ENCODE results near the gene CCDC57. TPM values are rescaled to one million over a fixed set of nuclear protein-coding genes. Genes with fewer than 3 reads are reported as not detected.

The CCDC57 gene
- total and polyA plus RNA-seq, 9 of the 15 experiments (the other 6 are each of a cell fraction or from before 2014, with no cell fraction given): 0.83 to 36.2 (median 13.6) TPM

GRCh38 chr17:82080789-82081464, 131.7 kb downstream of the CCDC57 start:
- 96% methylated on average over 18 of the region's 44 CpGs for WGBS (ENCODE audit: insufficient coverage, low coverage, missing lambda C conversion rate)
- POLR2A ChIA-PET: interaction anchor here (0.7 to 2.3 kb wide), 7 partner anchors 9 to 390 kb away, joined by 3 to 11 read pairs (median 6); partner anchors contain the start of gene FASN
- H2AFZ ChIP-seq (ENCODE audit: low read depth, low read length): no peak overlapping the region
- peaks cover 82% of the 10 kb centered on the region; the same call in 2 of the 3 replicates for H3K36me3 ChIP-seq (ENCODE audit: control insufficient read depth, insufficient read depth, low read length)
- no peak overlapping the region; a peak in 1 of 4 replicates for H3K9ac ChIP-seq (ENCODE audit: insufficient read depth in 1 of 2, low read depth in 2 of 2, low read length in 2 of 2)
- H3K9me3 ChIP-seq (replicated peaks; ENCODE audit: control insufficient read depth, insufficient read depth, low read depth, low read length): no peaks in the 10 kb centered on the region
- DNase-seq (ENCODE audit: extremely low read depth in 1 of 4, low spot score in 3 of 4) (no peak), ATAC-seq (no peak), FAIRE-seq (no peak)
- H3K4me2 ChIP-seq (ENCODE audit: insufficient read depth, low read length): no peak overlapping the region
- peaks cover 0 to 85% of the 10 kb centered on the region in 2 experiments; a peak in 2 of 5 replicates for H3K4me1 ChIP-seq (replicated peaks in 1 of 2; ENCODE audit: control insufficient read depth in 2 of 2, insufficient read depth in 2 of 2, low read length in 2 of 2)
- in situ Hi-C loops (cut with MboI) (no loop called here), intact Hi-C loops (cut with micrococcal nuclease) (no loop called here)
- H3K79me2 ChIP-seq (ENCODE audit: control insufficient read depth, insufficient read depth, low read length): no peaks in the 10 kb centered on the region; the same call in 2 of the 3 replicates
- H3K4me3 ChIP-seq: no peak overlapping the region
- H3K27me3 ChIP-seq (ENCODE audit: control insufficient read depth in 2 of 2, insufficient read depth in 2 of 2, low read length in 2 of 2): no peaks in the 10 kb centered on the region
- BruUV-seq (replicated peaks): no TSS peak
- H3K27ac ChIP-seq (ENCODE audit: extremely low read depth, low read depth, low read length): no peak overlapping the region
- CTCF ChIA-PET (ENCODE audit: low intra/inter-chr PET ratio): no interaction called here
- H4K20me1 ChIP-seq (replicated peaks; ENCODE audit: control insufficient read depth, insufficient read depth, low read length): peaks cover 31% of the 10 kb centered on the region
- peaks cover 3% of the 10 kb centered on the region for H3K9me1 ChIP-seq (ENCODE audit: control insufficient read depth, insufficient read depth, low read length)
- TF ChIP-seq FIP1L1 (IDR thresholded peaks at IDR 0.05; ENCODE audit: low read depth, low read length, poor library complexity, severe bottlenecking) (peak; percentile 16), RBFOX2 (IDR thresholded peaks at IDR 0.05; ENCODE audit: low read depth, low read length) (peak; percentile 67), RBM22 (IDR thresholded peaks at IDR 0.05; ENCODE audit: low read depth, low read length, poor library complexity, severe bottlenecking) (peak; percentile 75), POLR2A (conservative IDR thresholded peaks at IDR 0.05) (peak; percentile 32; the same call in 1 of the 2 replicates), RBM39 (optimal IDR thresholded peaks at IDR 0.05; ENCODE audit: low read depth, low read length) (peak; percentile 51), ZNF124 (CRISPR knock-in tag; IDR thresholded peaks at IDR 0.05) (no peak), POLR2G (IDR thresholded peaks at IDR 0.05; ENCODE audit: low read depth, low read length) (peak; percentile 60), PCBP1 (IDR thresholded peaks at IDR 0.05; ENCODE audit: low read depth, low read length, poor library complexity, severe bottlenecking) (peak; percentile 41), ZBTB33 (CRISPR knock-in tag; IDR thresholded peaks at IDR 0.05) (peak; percentile 98), FOXO4 (CRISPR knock-in tag; IDR thresholded peaks at IDR 0.05) (no peak), ZNF511 (CRISPR knock-in tag; IDR thresholded peaks at IDR 0.05) (no peak), MAX (CRISPR knock-in tag; IDR thresholded peaks at IDR 0.05) (0 out of 2 replicates have a peak, but pooled peaks have one; percentile 15), PRPF4 (IDR thresholded peaks at IDR 0.05; ENCODE audit: insufficient read depth, low read depth, low read length, poor library complexity, severe bottlenecking) (peak; percentile 20), TSC22D4 (tag; IDR thresholded peaks at IDR 0.05) (no peak), ZNF174 (CRISPR knock-in tag; IDR thresholded peaks at IDR 0.05) (no peak), SUPT5H (IDR thresholded peaks at IDR 0.05) (peak; percentile 42; the same call in 1 of the 2 replicates)
